GM19395 (cell line): ENCODE results near the gene SRSF9.
"Not testable (repeated sequence)": the region's sequence is repeated elsewhere in the genome, so short reads cannot be mapped to it uniquely, and the experiment has no call there.

Experiments
- ATAC-seq: cut with Tn5 transposase; IDR thresholded peaks from one replicate; pipeline ENCODE4 v1.9.1; 2021; ENCODE audit warnings: mild to moderate bottlenecking, moderate library complexity; ENCODE audit not compliant: unreplicated experiment

Gene SRSF9

GRCh38 chr12:120453060-120453750 lies 16.3 kb downstream of the SRSF9 start:
- ATAC-seq = no peak

DNA sequence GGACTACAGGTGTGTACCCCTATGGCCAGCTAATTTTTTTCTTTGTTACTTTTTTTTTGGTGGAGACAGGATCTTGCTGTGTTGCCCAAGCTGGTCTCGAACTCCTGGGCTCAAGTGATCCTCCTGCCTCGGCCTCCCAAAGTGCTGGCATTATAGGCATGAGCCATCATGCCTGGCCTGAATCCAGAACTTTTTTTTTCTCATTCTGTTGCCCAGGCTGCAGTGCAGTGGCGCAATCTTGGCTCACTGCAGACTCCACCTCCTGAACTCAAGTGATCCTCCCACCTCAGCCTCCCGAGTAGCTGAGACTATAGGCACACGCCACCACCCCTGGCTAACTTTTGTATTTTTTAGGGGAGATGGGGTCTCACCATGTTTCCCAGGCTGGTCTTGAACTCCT lies 17.0 kb downstream of the SRSF9 start:
- not testable (repeated sequence) for ATAC-seq

GRCh38 chr12:120447992-120448391 lies 21.6 kb downstream of the SRSF9 start:
- no peak for ATAC-seq

DNA sequence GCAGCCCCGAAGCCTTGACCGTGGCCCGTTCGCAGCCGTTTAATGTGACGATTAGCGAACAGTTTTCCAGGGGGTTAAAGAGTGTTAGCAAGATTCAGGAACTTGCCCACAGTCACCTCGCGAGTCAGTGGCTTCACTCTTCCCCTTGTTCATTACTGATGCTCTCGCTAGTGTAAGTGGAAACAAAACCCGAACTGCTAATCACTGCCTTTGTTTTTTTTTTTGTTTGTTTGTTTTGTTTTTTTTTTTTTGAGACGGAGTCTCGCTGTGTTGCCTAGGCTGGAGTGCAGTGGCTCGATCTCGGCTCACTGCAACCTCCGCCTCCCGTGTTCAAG lies 22.7 kb downstream of the SRSF9 start:
- not testable (repeated sequence) for ATAC-seq

DNA sequence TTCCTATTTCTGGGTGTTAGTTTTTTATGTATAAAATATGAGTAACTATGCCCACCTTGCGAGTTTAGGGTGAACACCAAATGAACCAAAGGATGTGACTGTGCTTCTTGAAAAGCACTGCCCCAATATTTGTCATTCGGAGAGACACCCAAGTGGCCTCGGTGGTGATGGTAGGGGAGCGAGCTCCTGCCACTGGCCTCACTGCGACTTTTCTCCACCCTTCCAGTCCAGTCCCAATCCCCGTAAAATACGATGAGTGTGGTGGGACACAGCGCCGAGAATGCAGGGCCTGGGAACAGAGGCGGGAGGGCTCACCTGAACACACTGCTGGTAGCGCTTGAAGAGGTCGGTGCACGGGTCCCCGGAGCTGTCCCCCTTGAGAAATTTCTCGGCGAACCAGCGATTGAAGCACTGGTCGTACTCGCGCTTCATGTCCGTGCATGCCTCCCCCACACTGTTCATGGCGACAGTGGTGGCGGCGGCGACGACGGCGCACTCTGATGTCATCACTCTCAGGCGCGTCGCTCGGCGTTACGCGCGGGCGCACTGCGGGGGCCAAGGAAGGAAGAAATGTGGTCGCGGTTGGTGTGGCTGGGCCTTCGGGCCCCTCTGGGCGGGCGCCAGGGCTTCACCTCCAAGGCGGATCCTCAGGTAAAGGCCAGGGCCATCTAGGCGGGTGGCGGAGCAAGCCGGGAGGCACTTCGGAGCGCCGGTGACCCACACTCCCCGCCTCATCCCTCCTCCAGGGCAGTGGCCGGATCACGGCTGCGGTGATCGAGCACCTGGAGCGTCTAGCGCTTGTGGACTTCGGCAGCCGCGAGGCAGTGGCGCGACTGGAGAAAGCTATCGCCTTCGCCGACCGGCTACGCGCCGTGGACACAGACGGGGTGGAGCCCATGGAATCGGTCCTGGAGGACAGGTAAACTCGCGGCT lies 23.4 kb downstream of the SRSF9 start, which contains the start of the genes GATC and TRIAP1:
Gene GATC (plus strand): TSS at position 534 of the 933 bp plus-strand sequence. CDS start 37 bp downstream, at position 571.
Gene TRIAP1 (minus strand): TSS at position 474 of the 933 bp plus-strand sequence. CDS start 12 bp downstream, at position 462.
- ATAC-seq = peak; percentile 92

DNA sequence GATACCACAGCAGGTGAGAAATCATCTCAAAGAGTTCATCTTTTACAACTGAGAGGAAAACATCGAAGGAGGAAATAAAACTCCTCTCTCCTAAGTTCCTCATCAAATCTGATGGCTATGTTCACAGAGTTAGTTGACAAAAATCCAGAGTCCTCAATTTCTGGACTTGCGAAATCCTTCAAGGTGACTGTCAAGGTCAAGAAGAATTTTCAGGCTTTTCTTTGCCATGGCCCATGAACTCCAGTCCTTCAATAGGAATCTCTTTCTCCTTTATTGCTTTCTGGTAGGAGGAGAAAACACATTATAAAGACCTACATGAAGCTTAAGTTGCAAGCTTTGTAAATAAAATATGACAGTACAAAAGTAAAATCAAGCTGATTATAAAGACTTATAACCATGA lies 24.9 kb downstream of the SRSF9 start:
- ATAC-seq = no peak

- no peak for ATAC-seq
Measured at GRCh38 chr12:120439646-120440247, 29.8 kb downstream of the SRSF9 start.

DNA sequence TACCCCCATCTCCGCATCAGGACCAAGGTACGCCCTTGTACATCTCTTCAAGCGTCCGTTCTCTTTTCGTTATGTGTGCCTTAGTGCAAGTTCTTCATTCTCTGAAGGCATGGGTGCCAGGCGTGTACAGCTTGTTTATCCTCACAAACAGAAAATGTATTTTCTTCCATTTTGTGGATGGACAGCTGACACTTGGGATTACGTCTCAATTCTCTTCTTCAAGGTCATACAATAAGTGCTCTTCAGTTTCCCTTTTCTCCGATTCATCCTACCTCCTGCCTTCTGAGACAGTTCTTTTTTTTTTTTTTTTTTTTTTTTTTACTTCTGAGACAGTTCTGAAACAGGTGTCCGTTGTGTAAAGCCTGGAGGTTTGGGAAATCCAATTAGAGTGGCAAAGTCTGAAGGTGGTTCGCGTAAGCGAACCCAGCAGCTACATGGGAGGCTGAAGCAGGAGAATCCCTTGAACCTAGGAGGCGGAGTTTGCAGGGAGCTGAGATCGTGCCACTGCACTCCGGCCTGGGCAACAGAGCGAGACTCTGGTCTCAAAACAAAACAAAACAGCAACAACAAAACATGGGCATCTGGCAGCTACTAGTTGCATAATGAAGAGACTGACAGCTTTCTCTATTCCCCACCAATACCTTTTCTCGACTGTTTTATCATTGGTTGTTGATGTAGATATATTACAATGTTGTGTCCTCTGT lies 30.9 kb downstream of the SRSF9 start:
- ATAC-seq = no peak

DNA sequence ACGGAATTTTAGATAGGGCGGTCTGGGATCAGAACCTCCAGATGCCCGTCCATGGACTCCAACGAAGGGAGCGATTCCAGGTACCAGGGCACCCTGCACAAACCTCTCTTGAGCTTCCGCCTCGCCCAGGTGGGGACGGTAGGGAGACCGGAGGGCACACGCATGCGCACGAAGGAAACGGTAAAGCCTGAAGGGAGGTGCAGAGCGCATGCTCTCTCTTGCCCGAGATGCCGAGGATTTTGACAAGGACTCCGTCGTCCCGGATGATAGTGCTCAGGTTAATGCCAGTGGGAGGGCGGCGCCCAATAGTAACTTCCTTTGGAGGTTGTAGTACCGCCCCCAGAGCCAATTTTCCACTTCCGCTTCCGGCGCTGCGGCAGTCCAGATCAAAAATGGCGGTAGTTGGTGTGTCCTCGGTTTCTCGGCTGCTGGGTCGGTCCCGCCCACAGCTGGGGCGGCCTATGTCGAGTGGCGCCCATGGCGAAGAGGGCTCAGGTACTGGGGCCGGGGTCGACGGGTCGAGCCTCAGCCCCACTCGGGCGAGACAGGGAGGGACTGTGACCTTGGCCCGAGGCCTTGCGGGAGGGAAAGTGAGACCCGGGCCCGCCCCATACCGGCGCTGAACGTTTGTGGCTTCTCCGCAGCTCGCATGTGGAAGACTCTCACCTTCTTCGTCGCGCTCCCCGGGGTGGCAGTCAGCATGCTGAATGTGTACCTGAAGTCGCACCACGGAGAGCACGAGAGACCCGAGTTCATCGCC lies 31.6 kb downstream of the SRSF9 start, which contains the start of gene COX6A1:
Gene COX6A1 (plus strand): TSS at position 379 of the 760 bp plus-strand sequence. CDS start 14 bp downstream, at position 393.
- ATAC-seq = peak; percentile 95

- ATAC-seq = no peak
Measured at GRCh38 chr12:120432772-120433525, 36.6 kb downstream of the SRSF9 start.

DNA sequence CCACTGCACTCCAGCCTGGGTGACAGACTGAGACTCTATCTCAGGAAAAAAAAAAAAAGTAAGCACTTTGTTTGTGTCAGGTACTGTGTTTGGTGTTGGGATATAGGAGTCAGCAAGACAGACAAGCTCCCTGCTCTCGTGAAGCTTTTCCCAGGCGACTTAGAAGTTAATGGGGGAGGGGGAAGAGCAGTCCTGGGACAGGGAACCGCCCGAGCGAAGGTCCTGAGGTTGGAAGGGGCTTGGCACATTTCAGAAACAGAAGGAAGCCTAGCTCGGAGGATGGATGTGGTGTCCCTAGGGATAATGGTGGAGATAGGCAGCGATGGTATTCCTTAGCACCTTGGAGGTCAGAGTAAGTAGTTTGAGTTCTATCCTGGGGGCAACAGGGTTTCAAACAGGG lies 40.2 kb downstream of the SRSF9 start:
- ATAC-seq = no peak

DNA sequence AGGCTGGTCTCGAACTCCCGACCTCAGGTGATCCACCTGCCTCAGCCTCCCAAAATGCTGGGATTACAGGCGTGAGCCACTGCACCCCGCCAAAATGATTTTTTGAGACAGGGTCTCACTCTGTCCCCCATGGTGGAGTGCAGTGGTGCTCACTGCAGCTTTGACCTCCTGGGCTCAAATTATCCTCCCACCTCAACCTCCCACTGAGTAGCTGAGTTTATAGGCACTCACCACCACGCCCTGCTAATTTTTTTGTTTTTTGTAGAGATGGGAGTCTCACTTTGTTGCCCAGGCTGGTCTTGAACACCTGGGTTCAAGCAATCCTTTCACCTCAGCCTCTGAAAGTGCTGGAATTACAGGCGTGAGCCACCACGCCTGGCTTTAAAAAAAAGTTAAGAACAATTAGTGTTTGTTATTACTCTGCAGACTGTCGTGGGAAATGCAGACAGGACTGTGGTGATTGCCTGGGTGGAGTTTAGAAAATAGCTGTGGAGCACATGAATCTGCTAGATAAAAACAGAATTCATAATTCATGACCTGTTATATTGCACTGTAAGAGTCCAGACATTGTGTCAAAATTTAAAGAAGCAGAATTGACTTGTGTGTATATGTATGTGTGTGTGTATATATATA lies 40.8 kb downstream of the SRSF9 start:
- ATAC-seq = no peak

- no peak for ATAC-seq
Measured at GRCh38 chr12:120425797-120426196, 43.8 kb downstream of the SRSF9 start.

GRCh38 chr12:120422892-120423456 lies 46.6 kb downstream of the SRSF9 start:
- ATAC-seq = no peak

GRCh38 chr12:120421701-120422100 lies 47.8 kb downstream of the SRSF9 start:
- no peak for ATAC-seq

GRCh38 chr12:120417917-120418580 lies 51.5 kb downstream of the SRSF9 start:
- no peak for ATAC-seq

GRCh38 chr12:120416490-120417216 lies 52.9 kb downstream of the SRSF9 start:
- no peak for ATAC-seq
